Measurements from ENCODE around the gene ARL13B.

Gene ARL13B

GRCh38 chr3:93994056-93994455, 14.1 kb downstream of the ARL13B start:
- no peak for TF ChIP-seq CTCF (IDR thresholded peaks at IDR 0.05; ENCODE audit: insufficient read depth, low read depth, low read length, missing control alignments)
- peak; percentile 24 for DNase-seq (ENCODE audit: low read depth)
- no peak overlapping the region for H3K4me3 ChIP-seq (ENCODE audit: low read length)

- TF ChIP-seq CTCF (IDR thresholded peaks at IDR 0.05; ENCODE audit: insufficient read depth, low read depth, low read length, missing control alignments): no peak
- H3K4me3 ChIP-seq (ENCODE audit: low read length): no peak overlapping the region
- no peak for DNase-seq (ENCODE audit: low read depth)
Observed at GRCh38 chr3:94001191-94001590, 21.2 kb downstream of the ARL13B start.

GRCh38 chr3:94001827-94002495, 22.0 kb downstream of the ARL13B start:
- TF ChIP-seq CTCF (IDR thresholded peaks at IDR 0.05; ENCODE audit: insufficient read depth, low read depth, low read length, missing control alignments): no peak
- no peak for DNase-seq (ENCODE audit: low read depth)
- H3K4me3 ChIP-seq (ENCODE audit: low read length): no peak overlapping the region

- peak; percentile 81 for TF ChIP-seq CTCF (IDR thresholded peaks at IDR 0.05; ENCODE audit: insufficient read depth, low read depth, low read length, missing control alignments)
- peak overlapping the region; percentile 20 for H3K4me3 ChIP-seq (ENCODE audit: low read length)
- DNase-seq (ENCODE audit: low read depth): peak; percentile 63
Observed at GRCh38 chr3:94004301-94004910, 24.5 kb downstream of the ARL13B start.

GRCh38 chr3:94008253-94008652, 28.3 kb downstream of the ARL13B start:
- no peak for DNase-seq (ENCODE audit: low read depth)
- TF ChIP-seq CTCF (IDR thresholded peaks at IDR 0.05; ENCODE audit: insufficient read depth, low read depth, low read length, missing control alignments): no peak
- no peak overlapping the region for H3K4me3 ChIP-seq (ENCODE audit: low read length)

GRCh38 chr3:94009608-94010007, 29.7 kb downstream of the ARL13B start:
- H3K4me3 ChIP-seq (ENCODE audit: low read length): no peak overlapping the region
- no peak for TF ChIP-seq CTCF (IDR thresholded peaks at IDR 0.05; ENCODE audit: insufficient read depth, low read depth, low read length, missing control alignments)
- no peak for DNase-seq (ENCODE audit: low read depth)
